Amygdala (tissue), 56 donors: Measurements from ENCODE around the gene C14orf119.

Experiments
- DNase-seq, 56 donors: peaks; one replicate each; lab custom pipeline; 2025; lab: John Stamatoyannopoulos, UW

Gene C14orf119

DNA sequence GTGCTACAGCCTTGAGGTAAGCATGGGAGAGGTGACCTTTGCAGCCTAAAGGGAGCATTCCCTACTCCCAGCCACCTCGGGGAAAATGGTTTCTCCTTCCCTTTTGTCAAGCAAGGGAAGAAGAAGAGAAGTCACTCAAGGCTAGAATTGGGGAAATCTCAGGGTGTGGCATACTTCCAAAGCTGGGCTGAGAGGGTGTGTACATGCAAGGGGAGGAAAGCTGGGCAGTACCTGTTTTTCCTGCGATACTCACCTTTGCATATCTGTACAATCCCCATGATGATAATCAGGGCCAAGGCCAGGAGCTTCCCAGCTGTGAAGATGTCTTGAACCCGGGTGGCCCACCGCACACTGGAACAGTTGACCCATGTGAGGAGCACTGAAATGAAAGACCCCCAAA, 47.5 kb downstream of the C14orf119 start:
- DNase-seq, result no peak

DNA sequence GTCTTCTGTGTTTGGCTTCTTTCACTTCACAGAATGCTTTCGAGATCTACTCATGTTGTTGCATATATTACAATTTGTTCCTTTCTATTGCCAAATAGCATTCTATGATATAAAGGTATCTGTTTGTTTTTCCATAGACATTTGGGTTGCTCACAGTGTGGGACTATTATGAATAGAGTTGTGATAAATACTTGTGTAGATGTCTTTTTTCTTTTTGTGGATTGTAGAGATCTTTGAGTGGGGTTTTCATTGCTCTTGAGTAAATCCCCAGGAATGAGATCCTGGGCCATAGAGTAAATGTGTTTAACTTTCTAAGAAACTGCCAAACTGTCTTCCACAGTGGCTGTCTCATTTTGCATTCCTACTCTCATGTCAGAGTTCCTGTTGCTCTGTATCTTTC, 48.6 kb downstream of the C14orf119 start:
- no peak for DNase-seq

DNA sequence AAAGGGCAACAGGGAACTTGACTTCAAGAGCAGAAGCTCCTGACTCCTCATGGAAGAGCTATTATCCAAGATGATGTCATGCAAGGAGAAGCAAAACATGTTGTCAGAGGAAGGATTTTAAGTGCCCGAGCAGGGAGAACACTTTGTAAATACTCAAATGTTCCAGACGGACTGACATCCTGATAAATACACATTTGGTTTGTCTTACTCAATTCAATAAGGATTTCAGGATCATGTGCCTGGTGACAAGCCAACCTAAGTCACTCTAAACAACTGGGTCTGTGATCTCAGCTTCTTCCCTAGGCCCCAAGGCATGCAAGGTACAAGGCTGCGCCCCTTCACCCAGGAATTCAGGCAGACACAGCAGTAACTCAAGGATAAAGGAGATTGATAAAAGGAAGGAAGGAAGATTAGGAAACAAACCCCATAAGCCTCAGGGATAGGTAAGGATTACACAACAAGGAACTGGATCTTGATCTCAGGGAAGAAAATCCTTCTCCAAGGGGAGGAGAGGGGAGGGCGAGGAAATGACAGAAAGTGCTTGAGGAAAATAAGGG, 50.6 kb downstream of the C14orf119 start:
- no peak for DNase-seq

DNA sequence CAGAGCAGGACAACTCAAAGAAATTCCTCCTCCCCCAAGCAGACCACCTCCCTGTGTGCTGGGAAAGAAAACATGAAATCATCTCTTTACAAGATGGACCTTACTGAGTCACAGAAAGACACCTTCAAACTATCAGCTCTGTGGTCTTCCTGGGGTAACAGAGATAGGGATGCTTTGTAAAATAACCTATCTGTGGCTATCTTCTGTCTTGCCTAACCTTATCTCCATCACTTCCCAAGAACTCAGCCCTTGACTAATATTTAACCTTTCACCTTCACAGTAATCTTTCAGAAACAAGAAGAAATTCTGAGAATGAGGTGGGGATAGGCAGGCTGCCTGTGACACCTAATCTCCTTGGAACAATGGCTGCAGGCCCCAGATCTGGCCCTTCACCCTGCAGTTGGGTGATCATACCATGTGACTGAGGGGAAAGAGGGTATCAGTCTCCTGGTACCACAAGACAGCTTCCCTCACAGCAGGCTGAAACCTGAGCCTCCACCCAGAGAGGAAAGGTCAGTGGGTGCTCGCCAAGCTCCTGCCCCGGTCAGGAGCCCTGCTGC, 51.1 kb downstream of the C14orf119 start:
- DNase-seq, result no peak

DNA sequence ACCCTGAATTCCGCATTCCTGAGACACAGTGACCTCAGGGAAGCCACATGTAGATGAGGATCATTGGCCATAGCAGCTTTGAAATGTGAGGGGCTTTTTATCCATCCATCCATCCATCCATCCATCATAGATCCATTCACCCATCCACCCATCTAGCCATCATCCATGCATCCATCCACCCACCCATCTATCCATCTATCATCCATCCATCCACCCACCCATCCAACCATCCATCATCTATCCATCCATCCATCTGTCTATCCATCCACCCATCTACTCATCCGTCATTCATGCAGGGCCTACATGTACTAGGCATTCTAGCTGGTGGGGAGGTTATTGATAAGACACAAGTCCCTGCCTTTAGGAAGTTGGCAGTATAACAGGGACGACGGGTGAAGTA, 51.7 kb downstream of the C14orf119 start:
- DNase-seq, result no peak

DNA sequence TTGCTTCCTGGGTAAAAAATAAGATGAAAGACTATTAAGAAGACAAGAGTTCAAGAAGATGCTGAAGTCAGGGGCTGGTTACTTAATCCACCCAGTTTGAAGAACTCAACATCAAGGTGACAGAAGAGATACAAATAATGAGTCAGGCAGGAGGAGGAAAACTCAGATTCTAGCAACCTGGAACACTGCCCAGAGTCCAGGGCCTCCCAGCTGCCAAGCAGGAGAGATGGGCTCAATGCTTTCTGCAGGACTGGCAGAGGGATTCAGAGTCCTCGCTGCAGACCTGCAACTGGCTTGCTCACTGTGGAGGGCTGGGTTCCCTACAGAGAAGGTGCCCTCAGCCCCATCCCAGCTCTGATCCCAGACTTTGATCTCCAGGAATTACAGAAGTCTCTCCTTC, 52.4 kb downstream of the C14orf119 start:
- peak in 8 of 56 donors; percentile 9 to 42 (median 18) for DNase-seq

DNA sequence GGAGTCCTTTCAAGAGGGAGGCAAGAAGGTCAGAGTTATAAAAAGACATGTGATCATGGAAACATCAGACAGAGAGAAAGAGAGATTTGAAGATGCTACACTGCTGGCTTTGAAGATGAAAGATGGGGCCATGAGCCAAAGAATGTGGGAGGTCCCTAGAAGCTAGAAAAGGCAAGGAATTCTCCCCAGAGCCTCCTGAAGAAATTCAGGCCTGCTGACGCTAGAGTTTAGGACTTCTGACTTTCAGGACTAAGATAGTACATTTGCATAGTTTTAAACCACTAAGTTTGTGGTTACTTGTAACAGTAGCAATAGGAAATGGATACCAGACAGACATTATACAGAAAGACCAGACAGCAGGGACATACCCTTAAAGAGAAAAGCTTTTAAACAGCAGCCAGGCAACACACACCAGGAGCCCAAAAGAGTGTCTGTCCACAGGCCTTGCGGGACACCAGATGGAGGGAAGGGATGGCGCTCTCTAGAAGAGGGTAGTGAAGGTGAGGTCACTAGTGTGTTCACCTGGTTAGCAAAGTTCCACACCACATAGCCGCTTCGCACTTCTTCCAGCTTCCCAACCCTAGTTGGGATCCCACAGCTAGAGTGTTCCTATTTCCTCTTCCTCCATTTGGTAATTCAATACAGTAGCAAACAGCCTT, 53.4 kb downstream of the C14orf119 start:
- no peak for DNase-seq

DNA sequence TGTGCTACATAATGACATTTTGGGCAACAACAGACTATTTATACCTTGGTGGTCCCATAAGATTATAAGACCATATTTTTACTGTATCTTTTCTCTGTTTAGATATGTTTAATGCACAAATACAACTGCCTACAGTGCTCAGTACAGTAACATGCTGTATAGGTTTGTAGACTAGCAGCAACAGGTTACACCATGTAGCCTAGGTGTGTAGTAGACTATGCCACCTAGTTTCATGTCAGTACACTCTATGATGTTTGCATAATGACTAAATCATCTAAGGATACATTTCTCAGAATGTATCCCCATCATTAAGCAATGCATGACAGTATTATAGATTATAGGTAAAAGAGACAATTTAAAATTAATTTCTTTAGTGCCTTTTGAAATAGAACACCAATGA, 54.4 kb downstream of the C14orf119 start:
- DNase-seq, result no peak
